Trophoblast cell (in vitro differentiated cells and primary cell): ENCODE data around the gene CSTF1.

ENCODE experiments used
- DNase-seq, 2 donors: peaks; one replicate each; pipeline ENCODE4 v3.0.0-alpha.2; 2016
- H2AFZ ChIP-seq: 2 replicates; pipeline ENCODE4 v1.6.1; 2013; ENCODE audit warnings: low read length, moderate library complexity, mild to moderate bottlenecking; ENCODE audit not compliant: insufficient read depth, poor library complexity
- H2AK5ac ChIP-seq: 2 replicates; pipeline ENCODE4 v1.6.1; 2013; ENCODE audit warnings: mild to moderate bottlenecking, low read length
- H2BK120ac ChIP-seq: 2 replicates; pipeline ENCODE4 v1.6.1; 2013; ENCODE audit warnings: low read length, mild to moderate bottlenecking, moderate library complexity; ENCODE audit not compliant: insufficient read depth, poor library complexity
- H2BK12ac ChIP-seq: 2 replicates; pipeline ENCODE4 v1.6.1; 2013; ENCODE audit warnings: mild to moderate bottlenecking, low read length, moderate library complexity
- H2BK5ac ChIP-seq: 2 replicates; pipeline ENCODE4 v1.6.1; 2013; ENCODE audit warnings: low read length, low read depth, moderate library complexity, mild to moderate bottlenecking; ENCODE audit not compliant: poor library complexity
- H3K14ac ChIP-seq: 2 replicates; pipeline ENCODE4 v1.6.1; 2013; ENCODE audit warnings: mild to moderate bottlenecking, low read length
- H3K18ac ChIP-seq: 2 replicates; pipeline ENCODE4 v1.6.1; 2013; ENCODE audit warnings: mild to moderate bottlenecking, low read length
- H3K23ac ChIP-seq: 2 replicates; pipeline ENCODE4 v1.6.1; 2013; ENCODE audit warnings: low read length
- H3K27ac ChIP-seq: 2 replicates; pipeline ENCODE4 v1.5.1; 2013; ENCODE audit warnings: low read depth, mild to moderate bottlenecking, inconsistent platforms, low read length, moderate library complexity
- H3K27me3 ChIP-seq: 2 replicates; pipeline ENCODE4 v1.6.1; 2013; ENCODE audit warnings: inconsistent platforms, mild to moderate bottlenecking, low read length, moderate library complexity; ENCODE audit not compliant: insufficient read depth
- H3K36me3 ChIP-seq, 2 experiments: 1 replicate in 1 of 2; 2 replicates in 1 of 2; pipeline ENCODE4 v1.6.1; 2013; ENCODE audit warnings: low read length in 2 of 2, mild to moderate bottlenecking in 2 of 2, moderate library complexity in 1 of 2; ENCODE audit not compliant: insufficient read depth in 2 of 2, control insufficient read depth in 1 of 2
- H3K4ac ChIP-seq: 2 replicates; pipeline ENCODE4 v1.6.1; 2013; ENCODE audit warnings: low read depth, mild to moderate bottlenecking, low read length, moderate library complexity
- H3K4me1 ChIP-seq, 2 experiments: 1 replicate in 1 of 2; 2 replicates in 1 of 2; pipeline ENCODE4 v1.6.1; 2013; ENCODE audit warnings: low read length in 2 of 2, mild to moderate bottlenecking in 2 of 2, moderate library complexity in 1 of 2; ENCODE audit not compliant: insufficient read depth in 2 of 2, control insufficient read depth in 1 of 2
- H3K4me2 ChIP-seq: 2 replicates; pipeline ENCODE4 v1.6.1; 2013; ENCODE audit warnings: inconsistent platforms, mild to moderate bottlenecking, low read length, moderate library complexity
- H3K4me3 ChIP-seq: 2 replicates; pipeline ENCODE4 v1.5.1; 2013; ENCODE audit warnings: mild to moderate bottlenecking, low read depth, low read length, inconsistent platforms
- H3K79me1 ChIP-seq: one replicate; pipeline ENCODE4 v1.6.1; 2013; ENCODE audit warnings: low read length
- H3K79me2 ChIP-seq: 2 replicates; pipeline ENCODE4 v1.6.1; 2013; ENCODE audit warnings: low read length, mild to moderate bottlenecking; ENCODE audit not compliant: control insufficient read depth, insufficient read depth, poor library complexity
- H3K9ac ChIP-seq: 2 replicates; pipeline ENCODE4 v1.6.1; 2013; ENCODE audit warnings: mild to moderate bottlenecking, low read length
- H3K9me3 ChIP-seq: 2 replicates; pipeline ENCODE4 v1.6.1; 2013; ENCODE audit warnings: low read depth, mild to moderate bottlenecking, control low read depth, inconsistent platforms, low read length; ENCODE audit not compliant: insufficient read depth
- H4K12ac ChIP-seq: 2 replicates; pipeline ENCODE4 v1.6.1; 2013; ENCODE audit warnings: low read depth, mild to moderate bottlenecking, low read length, moderate library complexity
- H4K8ac ChIP-seq: 2 replicates; pipeline ENCODE4 v1.6.1; 2013; ENCODE audit warnings: low read depth, mild to moderate bottlenecking, low read length, moderate library complexity
- H4K91ac ChIP-seq: one replicate; pipeline ENCODE4 v1.6.1; 2013; ENCODE audit warnings: low read depth, mild to moderate bottlenecking, low read length, moderate library complexity
- WGBS: extraction: QIAGEN DNeasy Blood & Tissue Kit; methylation state at CpG from one replicate; pipeline ENCODE4 v1.1.7; 2013; ENCODE audit warnings: missing lambda C conversion rate; ENCODE audit not compliant: insufficient read length, insufficient coverage; ENCODE audit errors: extremely low coverage; 5-methylcytosine and 5-hydroxymethylcytosine counted together

Gene CSTF1

DNA sequence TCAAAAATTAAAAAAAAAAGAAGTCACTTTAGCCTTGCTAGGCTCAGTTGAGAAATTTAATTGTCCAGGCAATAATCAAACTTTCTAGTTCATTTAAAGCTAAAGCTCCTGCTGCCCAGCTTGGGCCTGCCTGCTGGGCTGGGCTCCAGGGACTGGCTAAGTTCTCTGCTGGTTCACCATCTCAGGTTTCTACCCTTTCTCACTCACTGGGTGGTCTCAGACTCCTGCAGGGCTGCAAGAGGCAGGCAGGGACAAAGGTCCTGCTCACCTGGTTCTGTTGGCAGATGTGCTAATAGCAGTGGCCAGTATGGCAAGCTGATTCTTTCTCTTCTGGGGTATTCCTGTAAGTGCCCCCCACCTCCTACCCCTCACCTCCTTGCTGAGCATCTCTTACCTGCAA is 54.8 kb downstream of the CSTF1 start:
- Histone ChIP-seq H3K18ac (no peak overlapping the region), H2AK5ac (no peak overlapping the region), H3K79me2 (no peaks in the 10 kb centered on the region), H2BK120ac (no peak overlapping the region), H3K27ac (no peak overlapping the region), H3K4me1 (peaks cover 4 to 10% of the 10 kb centered on the region in 2 experiments), H3K14ac (no peak overlapping the region), H2BK5ac (no peak overlapping the region), H3K4ac (no peak overlapping the region), H3K4me3 (no peak overlapping the region), H3K79me1 (peaks cover 4% of the 10 kb centered on the region), H4K12ac (no peak overlapping the region), H3K9me3 (no peaks in the 10 kb centered on the region), H4K91ac (no peak overlapping the region), H3K36me3 (no peaks in the 10 kb centered on the region), H2AFZ (no peak overlapping the region), H4K8ac (no peak overlapping the region), H3K4me2 (no peak overlapping the region), H3K23ac (no peak overlapping the region), H3K9ac (no peak overlapping the region), H2BK12ac (no peak overlapping the region), H3K27me3 (no peaks in the 10 kb centered on the region)
- no peak for DNase-seq

DNA sequence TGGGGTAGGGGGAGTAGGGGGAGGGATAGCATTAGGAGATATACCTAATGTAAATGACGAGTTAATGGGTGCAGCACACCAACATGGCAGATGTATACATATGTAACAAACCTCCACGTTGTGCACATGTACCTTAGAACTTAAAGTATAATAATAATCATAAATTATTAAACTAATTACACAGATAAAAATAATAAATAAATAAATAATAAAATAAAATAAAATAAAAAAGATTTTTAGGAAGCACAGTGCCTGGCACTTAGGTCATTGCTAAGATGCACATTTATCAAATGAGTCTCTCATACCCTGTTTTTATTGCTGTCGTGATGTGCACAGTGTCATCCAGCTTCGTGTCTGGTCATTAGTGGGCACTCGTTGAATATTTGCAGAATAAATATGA is 57.0 kb downstream of the CSTF1 start:
- WGBS, result no CpG with 5 or more reads among the region's 5 CpGs
- no peak overlapping the region for H3K23ac ChIP-seq
- H2AFZ ChIP-seq, result no peak overlapping the region
- no peaks in the 10 kb centered on the region for H3K79me1 ChIP-seq
- no peaks in the 10 kb centered on the region for H3K9me3 ChIP-seq
- no peaks in the 10 kb centered on the region for H3K27me3 ChIP-seq
- H2BK12ac ChIP-seq, result no peak overlapping the region
- H2BK120ac ChIP-seq, result no peak overlapping the region
- H3K18ac ChIP-seq, result no peak overlapping the region
- no peak overlapping the region for H4K91ac ChIP-seq
- H3K14ac ChIP-seq, result no peak overlapping the region
- no peak overlapping the region for H3K9ac ChIP-seq
- no peak overlapping the region for H3K4me2 ChIP-seq
- H2AK5ac ChIP-seq, result no peak overlapping the region
- H3K36me3 ChIP-seq, result no peaks in the 10 kb centered on the region
- no peak overlapping the region for H3K27ac ChIP-seq
- no peak overlapping the region for H3K4me3 ChIP-seq
- no peak overlapping the region for H3K4ac ChIP-seq
- DNase-seq, result no peak
- no peaks in the 10 kb centered on the region for H3K79me2 ChIP-seq
- H3K4me1 ChIP-seq, result no peaks in the 10 kb centered on the region
- H4K8ac ChIP-seq, result no peak overlapping the region
- no peak overlapping the region for H2BK5ac ChIP-seq
- H4K12ac ChIP-seq, result no peak overlapping the region

DNA sequence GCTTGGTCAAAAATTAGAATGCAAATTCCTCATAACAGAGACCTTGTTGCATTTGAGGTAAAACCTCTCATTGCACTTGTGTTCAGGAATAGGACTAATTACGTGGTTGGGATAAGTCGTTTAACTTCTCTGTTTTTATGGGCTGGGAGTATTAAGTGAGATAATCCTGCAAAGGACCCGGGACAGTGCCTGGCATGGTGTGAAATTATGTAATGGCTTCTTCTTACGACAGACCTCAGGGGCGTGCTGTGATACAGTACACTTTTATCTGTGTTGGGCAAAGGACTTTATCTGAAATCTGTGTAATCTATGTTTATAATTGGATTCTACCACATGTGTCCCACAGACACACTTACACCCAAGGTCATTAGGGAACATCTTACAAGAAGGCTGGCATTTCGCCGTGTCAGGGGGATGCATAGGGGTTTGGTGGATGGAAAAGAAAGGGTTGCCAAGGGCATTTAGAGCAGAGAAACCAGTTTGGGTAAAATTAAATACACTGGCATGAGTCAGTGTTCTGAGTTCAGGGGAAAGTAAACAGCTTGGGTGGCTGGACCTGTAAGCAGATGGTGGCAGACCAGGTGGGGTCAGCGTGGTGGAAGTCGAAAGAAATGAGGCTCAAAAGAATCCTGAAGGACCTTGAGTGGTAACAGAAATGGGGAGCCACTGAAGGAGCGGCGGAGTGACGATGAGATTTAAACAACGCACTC is 58.8 kb downstream of the CSTF1 start:
- H3K4me2 ChIP-seq, result no peak overlapping the region
- WGBS, result no CpG with 5 or more reads among the region's 13 CpGs
- no peak overlapping the region for H2AK5ac ChIP-seq
- no peaks in the 10 kb centered on the region for H3K27me3 ChIP-seq
- H4K91ac ChIP-seq, result no peak overlapping the region
- H3K4me1 ChIP-seq, result no peaks in the 10 kb centered on the region
- no peak overlapping the region for H2BK12ac ChIP-seq
- H3K36me3 ChIP-seq, result no peaks in the 10 kb centered on the region
- DNase-seq, result no peak
- H4K8ac ChIP-seq, result no peak overlapping the region
- H3K79me2 ChIP-seq, result no peaks in the 10 kb centered on the region
- no peak overlapping the region for H3K23ac ChIP-seq
- no peak overlapping the region for H3K14ac ChIP-seq
- H2BK120ac ChIP-seq, result no peak overlapping the region
- H2AFZ ChIP-seq, result no peak overlapping the region
- H3K9ac ChIP-seq, result no peak overlapping the region
- H4K12ac ChIP-seq, result no peak overlapping the region
- no peaks in the 10 kb centered on the region for H3K9me3 ChIP-seq
- H2BK5ac ChIP-seq, result no peak overlapping the region
- H3K4ac ChIP-seq, result no peak overlapping the region
- H3K27ac ChIP-seq, result no peak overlapping the region
- H3K79me1 ChIP-seq, result no peaks in the 10 kb centered on the region
- H3K4me3 ChIP-seq, result no peak overlapping the region
- H3K18ac ChIP-seq, result no peak overlapping the region

DNA sequence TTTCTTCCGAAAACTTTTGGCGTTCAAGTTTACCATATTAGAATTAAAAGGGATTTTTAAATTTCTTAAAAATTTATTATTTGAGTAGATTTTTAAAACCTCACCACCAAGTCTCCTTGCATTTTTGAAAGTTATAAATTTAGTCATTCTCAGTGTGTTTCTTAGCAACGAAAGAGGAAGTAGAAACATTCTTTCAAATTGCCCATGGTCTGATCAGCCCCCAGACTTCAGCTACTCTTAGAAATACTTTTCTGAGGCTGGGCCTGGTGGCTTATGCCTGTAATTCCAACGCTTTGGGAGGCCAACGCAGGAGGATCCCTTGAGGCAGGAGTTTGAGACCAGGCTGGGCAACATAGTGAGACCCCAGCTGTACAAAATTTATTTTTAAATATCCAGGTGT is 60.9 kb downstream of the CSTF1 start:
- no CpG with 5 or more reads among the region's 5 CpGs for WGBS
- no peak overlapping the region for H3K9ac ChIP-seq

More for the DNA sequence above, 60.9 kb downstream of the CSTF1 start:
- Histone ChIP-seq H3K36me3 (no peaks in the 10 kb centered on the region), H3K14ac (no peak overlapping the region), H4K12ac (no peak overlapping the region), H2BK12ac (no peak overlapping the region), H3K79me2 (no peaks in the 10 kb centered on the region), H3K27me3 (no peaks in the 10 kb centered on the region), H3K79me1 (no peaks in the 10 kb centered on the region), H3K4me1 (no peaks in the 10 kb centered on the region), H3K9me3 (peaks cover under 1% of the 10 kb centered on the region), H3K4me2 (no peak overlapping the region), H3K4me3 (no peak overlapping the region), H2AK5ac (no peak overlapping the region), H3K23ac (no peak overlapping the region), H3K4ac (no peak overlapping the region), H4K91ac (no peak overlapping the region), H4K8ac (no peak overlapping the region), H3K18ac (no peak overlapping the region), H2BK120ac (no peak overlapping the region), H2AFZ (no peak overlapping the region), H2BK5ac (no peak overlapping the region), H3K27ac (no peak overlapping the region)
- DNase-seq, result no peak
